Endometrial microvascular endothelial cells (primary cell): ENCODE data around the gene VIT. TPM values are rescaled to one million over a fixed set of nuclear protein-coding genes. Genes with fewer than 3 reads are reported as not detected.

Experiments
- in situ Hi-C: cut with HindIII; loops from 2 replicates; pipeline ENCODE4 v1.10.0; 2017; ENCODE audit warnings: low sequenced_read_pairs, low pct_unique_long_range_greater_than_20kb; ENCODE audit errors: inconsistent ontology term
- total RNA-seq: library from RNA; depleted of rRNA; stranded (reverse); fragments of >200 nt; gene quantifications from one replicate; pipeline ENCODE4 v1.2.3, GENCODE V29; 2015; ENCODE audit errors: inconsistent ontology term

VIT gene
- total RNA-seq, 1 donor from 2014 or later = 0.19 TPM

DNA sequence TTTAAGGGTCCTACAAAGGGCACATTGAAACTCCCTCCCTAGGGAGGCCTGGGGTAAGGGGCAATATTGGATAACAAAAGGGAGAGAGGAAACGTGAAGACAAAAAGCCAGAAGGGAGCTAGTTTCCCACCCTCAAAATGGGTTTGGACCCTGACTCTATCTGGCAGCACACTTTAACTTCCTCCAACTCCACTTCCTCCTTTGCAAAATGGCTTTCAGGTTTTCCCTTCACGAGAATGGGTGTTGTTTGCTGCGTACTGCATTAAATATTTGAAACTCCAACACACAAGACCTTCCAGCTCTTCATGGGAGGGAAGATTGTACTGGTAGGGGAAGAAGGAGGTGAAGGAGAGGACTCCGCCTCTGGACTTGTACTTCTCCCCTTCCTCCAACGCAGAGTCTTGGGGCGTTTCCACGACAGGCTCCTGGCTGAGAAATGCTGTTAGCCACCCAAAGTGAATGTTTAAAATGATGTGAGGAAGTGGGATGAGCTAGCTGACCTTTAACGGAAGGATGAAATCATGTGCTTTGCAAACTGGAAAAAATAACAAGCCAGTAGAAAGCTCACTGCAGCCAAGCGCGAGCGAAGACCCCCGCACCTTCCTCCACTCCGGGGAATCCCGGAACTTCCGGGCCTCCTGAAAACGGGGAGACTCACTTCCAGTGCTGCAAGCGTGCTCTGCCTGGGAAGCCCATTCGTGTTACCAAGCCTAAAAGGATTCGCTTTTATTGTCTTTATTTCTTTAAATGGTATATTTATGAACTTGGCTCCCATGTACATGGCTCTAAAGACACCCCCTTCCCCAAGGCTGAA, 85.6 kb downstream of the VIT start:
- in situ Hi-C loops = no loop called here

DNA sequence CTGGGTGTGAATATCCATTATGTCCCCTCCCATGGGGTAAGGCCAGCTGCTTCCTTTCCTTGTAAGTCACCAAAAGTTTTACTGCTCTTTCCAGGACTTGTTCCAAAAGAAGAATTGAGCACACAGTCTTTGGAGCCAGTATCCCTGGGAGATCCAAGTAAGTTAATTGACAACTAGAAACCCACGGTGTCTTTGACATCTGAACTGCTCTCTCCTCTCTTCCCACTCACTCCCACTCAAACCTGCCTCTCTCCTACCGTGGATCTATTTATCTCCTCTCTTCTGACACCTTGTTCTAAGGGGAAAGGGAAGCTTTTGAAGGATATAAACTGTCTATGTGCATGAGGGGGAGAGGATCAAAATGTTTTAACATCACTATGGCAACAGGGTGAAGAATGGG, 86.7 kb downstream of the VIT start:
- in situ Hi-C loops = no loop called here

DNA sequence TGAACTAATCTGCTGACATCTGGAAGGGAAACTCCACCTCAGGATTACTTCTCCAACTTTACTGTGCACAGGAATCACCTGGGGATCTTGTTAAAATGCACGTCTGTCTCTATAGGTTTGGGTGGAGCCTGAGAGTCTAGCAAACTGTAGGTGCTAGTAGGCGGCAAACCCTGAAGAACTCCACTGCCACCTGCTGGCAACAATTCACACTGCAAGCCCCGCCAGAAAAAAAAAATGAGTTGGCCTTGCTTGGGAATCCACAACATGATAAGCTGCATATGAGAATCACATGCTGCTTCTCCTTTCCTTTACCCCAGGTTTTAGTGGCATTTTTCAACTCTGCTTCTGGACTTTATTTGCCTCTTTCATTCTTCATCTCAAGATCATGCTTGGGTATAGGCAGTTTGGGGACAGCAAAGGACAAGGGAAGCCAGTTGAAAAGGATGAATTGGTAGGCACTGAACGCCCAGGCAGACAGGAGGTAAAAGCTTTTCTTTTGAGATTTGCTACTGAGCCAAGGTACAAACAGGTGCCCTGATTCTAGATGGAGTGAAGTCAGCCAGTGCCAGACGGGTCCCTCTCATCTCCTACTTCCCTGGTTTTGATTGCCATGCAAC, 88.8 kb downstream of the VIT start:
- in situ Hi-C loops = no loop called here

DNA sequence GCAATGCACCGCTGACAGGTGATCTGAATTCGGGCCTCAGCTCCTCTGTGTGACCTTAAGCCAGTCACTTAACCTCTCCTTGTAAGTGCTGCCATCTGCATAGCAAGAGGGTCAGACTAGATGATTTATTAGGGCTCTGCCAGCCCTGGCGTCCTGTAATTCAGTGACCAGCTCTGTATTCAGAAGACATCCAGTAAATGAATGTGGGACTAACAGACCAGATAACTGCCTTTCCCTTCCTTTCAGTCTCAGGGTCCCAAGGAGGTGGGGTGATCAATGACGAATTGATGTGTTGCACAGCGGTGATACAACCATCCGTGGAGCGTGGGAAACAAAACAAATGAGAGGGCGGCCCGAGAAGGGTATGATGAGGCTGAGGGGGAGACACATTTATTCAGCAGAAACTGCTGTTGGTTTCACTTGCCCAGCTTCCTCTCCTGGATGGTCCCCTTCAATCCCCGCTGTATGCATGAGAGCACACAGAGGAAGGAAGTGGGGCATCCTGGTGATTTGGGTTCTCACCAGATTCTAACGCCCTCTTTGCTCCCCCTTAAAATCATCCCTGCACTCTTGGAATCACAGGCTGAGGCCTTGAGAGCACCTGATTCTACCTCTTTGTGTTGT, 92.8 kb downstream of the VIT start:
- in situ Hi-C loops = no loop called here

DNA sequence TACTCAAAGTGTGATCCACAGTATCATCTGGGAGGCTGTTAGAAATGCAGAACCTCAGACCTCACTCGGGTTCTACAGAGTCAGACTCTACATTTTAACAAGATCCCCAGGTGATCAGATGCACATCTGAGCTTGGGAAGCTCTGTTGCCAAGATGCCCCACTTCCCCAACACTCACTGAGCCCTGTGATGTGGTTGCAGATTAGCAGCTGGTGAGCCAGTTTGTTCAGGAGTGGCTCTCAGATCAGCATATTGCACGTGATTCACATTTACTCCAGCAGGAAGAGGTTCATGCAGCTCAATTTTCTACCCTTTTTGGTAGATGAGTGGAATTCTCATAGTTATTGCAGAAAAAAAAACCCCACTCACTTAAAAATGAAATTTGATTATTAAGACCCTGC, 96.4 kb downstream of the VIT start:
- in situ Hi-C loops = no loop called here

GRCh38 chr2:36797324-36798070, 101.0 kb downstream of the VIT start:
- in situ Hi-C loops = no loop called here

- in situ Hi-C loops = no loop called here
These were observed 102.2 kb downstream of the VIT start for GRCh38 chr2:36798724-36799123.

DNA sequence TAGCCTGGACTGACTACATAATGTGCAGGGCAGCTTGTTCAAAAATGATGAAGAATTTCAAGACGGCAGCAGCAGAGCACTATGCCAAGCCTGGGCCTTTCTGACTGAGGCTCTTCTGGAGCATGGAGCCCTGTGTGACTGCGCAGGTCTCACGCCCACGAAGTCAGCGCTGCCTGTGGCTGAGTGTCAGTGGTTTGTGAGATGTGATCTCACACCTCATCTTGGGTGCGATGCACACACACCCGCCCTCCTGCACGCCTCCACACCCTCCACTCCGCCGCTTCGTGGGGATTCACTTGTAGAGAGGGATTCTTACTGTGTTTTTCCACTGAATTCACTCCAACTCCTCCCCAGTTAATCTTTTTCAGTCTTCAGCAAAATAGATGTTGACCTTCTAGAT, 103.9 kb downstream of the VIT start:
- in situ Hi-C loops = no loop called here

DNA sequence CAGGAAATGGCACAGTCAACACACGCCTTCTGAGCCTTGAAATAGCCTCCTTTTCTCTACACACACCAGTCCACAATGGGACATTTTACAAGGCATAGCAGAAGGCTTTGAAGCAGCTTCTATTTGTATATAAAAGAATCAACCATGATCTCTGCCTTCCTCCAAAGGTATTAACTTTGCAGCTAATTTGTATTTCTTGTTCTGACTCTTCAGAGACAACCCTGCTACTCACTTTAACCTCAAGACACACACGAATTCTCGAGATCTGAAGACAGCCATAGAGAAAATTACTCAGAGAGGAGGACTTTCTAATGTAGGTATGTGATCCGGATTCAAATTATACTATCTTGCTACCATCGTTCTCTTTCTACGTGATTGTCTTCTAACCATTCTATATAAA, 104.6 kb downstream of the VIT start:
- in situ Hi-C loops = no loop called here

DNA sequence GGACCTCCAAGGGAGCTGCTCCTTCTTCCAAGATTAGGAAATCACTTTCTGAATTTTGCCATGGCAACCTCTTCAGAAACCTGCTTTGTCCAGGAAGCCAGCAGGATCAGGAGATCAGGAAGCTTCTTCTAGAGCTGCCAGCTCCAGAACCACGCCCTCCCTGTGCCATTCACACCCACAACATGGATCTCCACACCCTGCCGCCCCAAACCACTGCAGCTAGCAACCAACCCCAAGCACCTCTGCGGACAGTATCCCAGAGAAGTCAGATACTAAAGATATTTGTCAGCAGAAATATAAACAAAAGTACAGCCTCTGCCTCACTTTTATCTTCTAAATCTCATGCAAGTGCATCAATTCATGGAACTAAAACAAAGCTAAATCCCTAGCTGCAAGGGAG, 106.4 kb downstream of the VIT start:
- in situ Hi-C loops = no loop called here

- in situ Hi-C loops = no loop called here
These were observed 109.2 kb downstream of the VIT start for GRCh38 chr2:36805635-36806224.

DNA sequence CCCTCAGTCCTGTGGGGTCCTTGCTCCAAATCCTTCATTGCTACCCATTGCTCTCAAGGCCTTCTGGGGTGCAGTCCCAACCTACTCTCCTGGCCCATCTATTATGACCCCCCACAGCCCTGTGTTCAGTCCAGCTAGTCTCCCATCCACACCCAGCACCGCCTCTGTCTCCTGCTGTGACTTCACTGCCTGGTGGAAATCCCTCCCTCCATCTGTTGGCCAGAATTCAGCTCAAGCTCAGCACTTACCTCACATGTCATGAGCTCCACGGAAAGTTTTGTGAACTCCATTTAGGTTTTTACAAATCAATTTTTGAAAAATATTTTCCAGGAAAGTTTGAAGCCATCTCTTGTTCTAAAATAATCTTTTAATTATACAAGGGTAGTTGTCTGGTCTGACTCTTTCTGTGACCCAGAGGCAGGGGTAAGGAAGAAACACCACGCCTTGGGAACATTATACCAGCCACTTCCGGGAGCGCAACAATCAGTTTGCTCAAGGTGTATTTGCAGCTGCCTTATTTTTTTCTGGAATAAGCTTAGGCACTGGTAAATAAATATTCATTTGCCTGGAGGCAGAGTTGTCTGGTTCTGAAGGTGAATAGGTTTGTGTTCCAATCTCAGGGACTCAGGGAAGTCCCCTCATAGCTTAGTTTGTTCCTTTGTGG, 110.8 kb downstream of the VIT start:
- in situ Hi-C loops = no loop called here

DNA sequence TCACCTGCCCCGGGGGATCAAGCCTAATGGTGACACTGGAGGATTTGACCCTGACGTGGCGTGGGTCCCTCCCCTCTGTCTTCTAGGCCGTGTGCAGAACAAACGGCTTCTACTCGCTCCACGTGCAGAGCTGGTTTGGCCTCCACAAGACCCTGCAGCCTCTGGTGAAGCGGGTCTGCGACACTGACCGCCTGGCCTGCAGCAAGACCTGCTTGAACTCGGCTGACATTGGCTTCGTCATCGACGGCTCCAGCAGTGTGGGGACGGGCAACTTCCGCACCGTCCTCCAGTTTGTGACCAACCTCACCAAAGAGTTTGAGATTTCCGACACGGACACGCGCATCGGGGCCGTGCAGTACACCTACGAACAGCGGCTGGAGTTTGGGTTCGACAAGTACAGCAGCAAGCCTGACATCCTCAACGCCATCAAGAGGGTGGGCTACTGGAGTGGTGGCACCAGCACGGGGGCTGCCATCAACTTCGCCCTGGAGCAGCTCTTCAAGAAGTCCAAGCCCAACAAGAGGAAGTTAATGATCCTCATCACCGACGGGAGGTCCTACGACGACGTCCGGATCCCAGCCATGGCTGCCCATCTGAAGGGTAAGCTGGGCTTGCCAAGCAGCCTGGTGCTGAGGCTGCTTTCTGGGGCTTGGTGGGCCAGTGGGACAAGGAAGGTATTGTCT, 112.0 kb downstream of the VIT start:
- in situ Hi-C loops = no loop called here

DNA sequence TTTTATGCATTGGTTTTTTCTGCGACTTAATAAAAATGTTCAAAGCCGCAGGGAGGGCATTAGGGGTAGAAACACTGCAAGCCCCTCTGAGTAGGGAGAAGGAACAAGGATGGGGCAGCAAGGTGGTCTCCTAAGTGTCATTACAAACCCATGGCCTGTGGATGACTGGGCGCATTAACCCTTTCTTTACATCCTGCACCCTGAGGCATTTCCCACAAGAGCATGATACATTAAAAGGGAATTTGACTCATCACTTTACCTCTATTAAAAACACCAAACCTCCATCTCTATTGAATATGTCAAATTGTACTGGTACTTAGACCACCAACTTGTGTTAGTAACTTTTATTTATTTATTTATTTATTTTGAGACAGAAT, 112.5 kb downstream of the VIT start:
- in situ Hi-C loops = no loop called here

DNA sequence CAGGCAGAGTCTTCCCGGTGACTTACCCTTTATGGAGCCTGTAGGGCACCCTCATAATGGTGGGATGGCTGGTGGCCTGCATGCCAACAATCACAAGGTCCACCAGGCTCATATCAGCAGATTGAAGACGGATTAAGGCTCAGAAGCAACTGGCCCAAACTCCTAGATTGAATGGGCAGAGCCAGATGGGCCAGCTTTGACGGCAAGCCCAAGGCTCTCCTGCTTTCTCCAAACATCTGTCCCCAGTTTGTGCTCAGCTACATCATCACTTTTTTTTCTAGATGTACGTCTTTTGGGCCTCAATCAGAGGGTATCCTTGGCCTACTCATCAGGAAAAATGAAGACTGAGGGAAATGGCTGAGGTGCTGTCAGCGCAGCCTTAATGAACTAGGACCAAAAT, 114.6 kb downstream of the VIT start:
- in situ Hi-C loops = no loop called here

GRCh38 chr2:36812196-36812595, 115.7 kb downstream of the VIT start:
- in situ Hi-C loops = no loop called here

GRCh38 chr2:36818542-36818941, 122.0 kb downstream of the VIT start:
- in situ Hi-C loops = no loop called here

DNA sequence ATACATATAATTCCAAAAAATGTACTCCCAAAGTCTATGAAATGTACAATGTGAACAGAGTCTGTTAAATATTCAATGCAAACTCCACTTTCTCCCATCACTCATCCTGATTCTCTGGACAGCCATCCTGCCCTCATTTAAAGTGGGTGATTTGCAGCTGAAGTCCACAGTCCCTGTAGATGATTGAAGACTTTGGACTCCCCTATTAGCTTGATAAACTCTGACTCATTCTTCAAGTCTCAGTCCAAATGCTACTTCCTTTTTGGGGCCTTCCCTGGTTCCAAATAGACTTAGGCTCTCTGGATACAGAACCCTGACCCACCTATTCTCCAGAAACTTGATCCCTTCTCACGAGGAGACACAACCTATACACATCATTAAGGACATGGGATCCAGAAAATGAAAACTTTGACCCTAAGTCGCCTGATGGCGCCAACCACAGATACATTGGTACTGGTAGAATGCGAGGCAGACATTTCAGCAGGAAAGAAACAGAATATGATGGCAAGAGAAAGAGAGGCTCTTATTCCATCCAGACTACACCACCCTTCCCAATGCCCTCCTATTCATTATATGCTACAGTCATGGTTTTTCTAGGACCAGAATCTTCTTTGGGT, 122.7 kb downstream of the VIT start:
- in situ Hi-C loops = no loop called here
